GM18868 (cell line): ENCODE data around the gene CYTH4.
A peak's percentile ranks its signal among the peaks of the same experiment; 100 is the strongest.
"Not testable (repeated sequence)": the region's sequence is repeated elsewhere in the genome, so short reads cannot be mapped to it uniquely, and the experiment has no call there.

Source experiments
- ATAC-seq: cut with Tn5 transposase; IDR thresholded peaks from one replicate; pipeline ENCODE4 v1.9.1; 2021; ENCODE audit warnings: mild to moderate bottlenecking, moderate library complexity; ENCODE audit not compliant: unreplicated experiment

The CYTH4 gene, protein sequence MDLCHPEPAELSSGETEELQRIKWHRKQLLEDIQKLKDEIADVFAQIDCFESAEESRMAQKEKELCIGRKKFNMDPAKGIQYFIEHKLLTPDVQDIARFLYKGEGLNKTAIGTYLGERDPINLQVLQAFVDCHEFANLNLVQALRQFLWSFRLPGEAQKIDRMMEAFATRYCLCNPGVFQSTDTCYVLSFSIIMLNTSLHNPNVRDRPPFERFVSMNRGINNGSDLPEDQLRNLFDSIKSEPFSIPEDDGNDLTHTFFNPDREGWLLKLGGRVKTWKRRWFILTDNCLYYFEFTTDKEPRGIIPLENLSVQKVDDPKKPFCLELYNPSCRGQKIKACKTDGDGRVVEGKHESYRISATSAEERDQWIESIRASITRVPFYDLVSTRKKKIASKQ

DNA sequence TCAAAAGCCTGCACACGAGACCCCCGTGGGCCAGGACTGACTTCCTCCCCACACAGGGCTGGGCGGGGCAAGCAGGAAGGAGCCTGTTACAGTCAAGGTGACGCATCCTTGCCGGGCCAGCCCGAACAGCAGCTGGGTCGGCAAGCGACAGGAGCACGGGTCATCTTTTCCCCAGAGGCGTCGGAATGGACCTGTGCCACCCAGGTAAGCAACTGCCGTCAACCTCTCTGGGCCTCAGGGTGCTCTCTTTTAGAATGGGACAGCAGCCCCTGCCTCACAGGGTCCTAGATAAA is at the start of gene CYTH4:
Gene CYTH4 (plus strand): TSS at position 124 of the 293 bp plus-strand sequence. CDS start 62 bp downstream, at position 186.
- ATAC-seq = no peak

DNA sequence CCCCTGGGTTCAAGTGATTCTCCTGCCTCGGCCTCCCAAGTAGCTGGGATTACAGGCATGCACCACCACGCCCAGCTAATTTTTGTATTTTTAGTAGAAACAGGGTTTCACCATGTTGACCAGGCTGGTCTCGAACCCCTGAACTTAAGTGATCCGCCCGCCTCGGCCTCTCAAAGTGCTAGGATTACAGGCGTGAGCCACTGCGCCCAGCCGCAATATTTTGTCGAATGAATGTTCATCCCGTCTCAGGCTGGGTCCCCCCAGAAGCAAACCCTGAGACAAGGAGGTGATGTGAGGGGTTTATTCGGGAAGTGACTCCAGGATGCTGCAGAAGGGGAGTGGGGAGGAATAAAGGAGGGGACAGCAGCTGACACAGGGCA is 48.9 kb upstream of the CYTH4 start:
- not testable (repeated sequence) for ATAC-seq

DNA sequence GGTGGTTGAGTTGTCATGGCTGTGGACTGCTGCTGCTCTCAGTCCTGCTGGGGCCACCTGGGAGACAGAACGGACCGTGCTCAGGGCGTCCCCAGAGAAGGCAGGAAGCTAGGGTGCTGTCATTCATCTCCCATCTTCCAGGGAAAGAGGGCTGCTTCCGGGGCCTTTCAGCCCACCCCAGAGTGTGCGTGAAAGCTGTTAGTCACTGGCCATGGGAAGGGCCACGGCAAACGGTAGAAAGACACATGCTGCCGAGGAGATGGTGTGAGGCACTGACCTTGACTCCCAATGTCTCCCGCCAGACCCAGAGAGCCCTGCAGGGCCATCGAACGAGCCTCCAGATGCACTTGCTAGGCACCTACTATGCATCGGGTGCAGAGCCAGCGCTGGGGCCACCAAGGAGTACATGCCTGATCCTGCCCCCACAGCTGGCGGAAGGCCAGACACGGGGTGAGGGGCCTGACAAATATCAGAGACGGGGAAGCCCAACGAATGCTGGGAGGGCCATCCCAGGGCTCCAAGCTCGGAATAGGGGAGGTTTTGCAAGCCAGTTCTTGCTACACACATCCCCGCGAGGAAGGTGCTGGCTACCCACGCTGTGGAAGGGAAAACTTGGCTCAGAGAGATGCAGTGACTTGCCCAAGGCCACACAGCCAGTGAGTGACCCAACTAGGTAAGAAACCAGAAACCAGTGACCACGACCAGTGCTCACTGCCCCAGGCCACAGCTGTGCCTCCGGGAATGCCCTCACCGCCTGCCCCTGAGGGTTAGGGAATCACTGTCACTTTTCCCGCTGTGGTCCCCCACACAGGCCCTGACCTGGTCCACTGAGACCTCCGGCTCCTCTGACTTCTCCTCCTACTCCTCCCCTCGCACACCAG is 48.3 kb upstream of the CYTH4 start:
- ATAC-seq = no peak

DNA sequence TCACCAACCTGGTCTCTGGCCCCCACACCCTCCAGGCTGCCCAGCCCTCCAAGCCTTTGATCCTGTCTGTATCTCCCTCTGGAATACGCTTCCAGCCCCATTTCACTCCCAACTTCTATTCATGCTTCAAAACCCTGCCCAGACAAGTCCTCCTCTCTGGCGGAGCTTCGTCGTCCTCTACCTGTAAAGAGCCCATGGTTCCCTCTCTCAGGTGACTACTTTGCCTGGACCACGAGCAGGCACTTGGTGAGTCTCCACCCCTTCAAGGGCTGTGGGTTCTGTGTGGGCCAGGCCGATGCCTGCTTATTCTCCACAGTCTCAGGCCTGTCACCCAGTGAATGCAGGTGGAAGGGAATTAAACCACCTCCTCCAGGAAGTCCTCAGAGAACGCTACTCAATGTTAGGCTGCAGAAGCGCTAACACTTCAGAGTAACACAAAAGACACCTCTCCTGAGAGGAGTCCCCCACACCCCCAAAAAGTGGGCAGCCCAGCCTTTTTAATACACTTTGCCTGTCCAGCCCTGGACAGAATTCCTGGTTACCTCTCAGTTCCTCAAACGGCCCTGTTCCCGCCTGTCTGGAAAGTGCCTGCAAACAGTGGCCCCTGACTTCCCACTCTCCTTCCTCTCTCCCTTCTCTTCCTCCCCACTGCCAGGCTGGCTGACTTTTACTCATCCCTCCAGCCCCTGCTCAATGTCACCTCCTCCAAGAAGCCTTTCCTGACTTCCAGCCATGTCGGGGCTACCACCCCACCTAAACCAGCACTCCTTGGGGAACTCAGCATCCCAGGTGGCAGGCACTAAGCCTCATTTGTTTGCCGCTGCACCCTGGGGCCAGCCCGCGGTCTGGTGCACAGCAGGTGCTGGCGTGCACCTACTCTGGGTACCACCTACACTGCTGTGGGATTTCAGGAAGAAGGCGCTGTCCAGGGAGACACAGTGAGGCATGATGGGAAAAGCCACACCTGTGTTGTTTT is 47.3 kb upstream of the CYTH4 start:
- no peak for ATAC-seq

DNA sequence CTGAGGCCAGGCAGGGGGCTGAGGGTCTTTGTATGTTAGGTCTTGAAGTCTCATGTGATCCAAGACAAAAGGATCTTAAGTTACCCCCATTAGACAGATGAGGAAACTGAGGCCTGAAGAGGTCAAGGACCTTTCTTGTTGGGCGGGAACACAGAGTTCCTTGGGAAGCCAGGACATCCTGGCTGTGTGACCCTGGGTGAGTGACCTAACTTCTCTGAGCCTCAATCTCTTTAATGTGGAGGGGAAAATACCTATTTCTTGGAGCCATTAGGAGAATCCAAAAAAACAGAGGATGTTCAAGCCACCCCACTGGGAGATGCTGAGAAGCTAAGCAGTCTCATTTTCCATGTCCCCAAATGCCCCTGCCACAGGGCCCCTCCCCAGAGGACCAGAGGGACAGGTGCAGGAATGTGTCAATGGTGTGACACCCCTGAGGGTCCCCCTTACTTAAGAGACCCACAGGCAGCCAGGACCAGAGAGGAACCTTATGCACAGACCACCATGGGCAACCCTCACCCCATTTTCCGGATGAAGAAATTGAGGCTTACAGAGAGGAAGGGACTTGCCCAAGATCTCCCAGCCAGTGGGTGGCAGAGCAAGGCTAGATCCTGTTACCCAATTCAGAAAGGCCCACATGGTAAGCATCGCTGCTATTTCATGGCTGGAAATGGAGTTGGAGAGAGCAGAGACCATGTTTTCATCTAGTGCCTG is 46.3 kb upstream of the CYTH4 start:
- ATAC-seq = no peak

DNA sequence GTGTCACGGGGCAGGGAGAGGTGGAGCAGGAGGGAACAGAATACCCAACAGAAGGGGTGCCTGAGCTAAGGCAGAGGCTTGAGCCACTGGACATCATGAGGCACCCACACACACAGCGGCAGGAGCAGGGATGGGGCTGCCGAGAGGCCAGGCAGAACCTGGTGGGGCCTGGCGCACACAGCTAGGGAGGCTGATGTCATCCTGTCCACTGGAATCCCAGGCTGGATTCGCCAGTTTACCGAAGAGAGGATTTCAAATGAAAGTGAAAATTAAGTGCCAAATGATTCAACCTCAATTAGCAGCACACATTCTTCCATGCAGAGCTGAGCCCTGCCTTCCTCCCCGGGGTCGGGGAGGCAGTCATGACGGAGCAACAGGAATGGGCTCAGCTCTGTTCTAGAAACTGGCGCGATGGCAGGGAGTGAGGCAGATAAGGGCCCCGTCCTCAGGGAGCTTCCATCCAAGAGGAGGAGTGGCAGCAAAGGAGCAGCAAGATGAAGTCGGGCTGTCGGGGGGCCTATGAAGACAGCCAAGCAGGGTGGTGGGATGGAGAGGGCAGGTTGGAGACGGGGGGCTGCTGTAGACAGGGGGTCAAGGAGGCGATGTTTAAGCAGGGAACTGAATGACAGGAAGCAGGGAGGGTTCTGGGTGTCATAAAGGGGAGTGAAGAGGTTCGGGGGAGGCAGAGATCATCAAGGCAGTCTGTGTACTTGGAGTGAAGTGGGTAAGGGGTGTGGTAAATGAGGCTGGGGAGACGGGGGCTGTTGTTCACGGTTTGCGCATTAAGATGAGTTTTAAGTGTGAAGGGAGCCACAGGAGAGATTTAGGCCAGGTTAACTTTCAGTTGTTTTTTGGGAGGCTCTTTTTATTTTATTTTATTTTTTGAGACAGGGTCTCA is 44.7 kb upstream of the CYTH4 start:
- no peak for ATAC-seq

DNA sequence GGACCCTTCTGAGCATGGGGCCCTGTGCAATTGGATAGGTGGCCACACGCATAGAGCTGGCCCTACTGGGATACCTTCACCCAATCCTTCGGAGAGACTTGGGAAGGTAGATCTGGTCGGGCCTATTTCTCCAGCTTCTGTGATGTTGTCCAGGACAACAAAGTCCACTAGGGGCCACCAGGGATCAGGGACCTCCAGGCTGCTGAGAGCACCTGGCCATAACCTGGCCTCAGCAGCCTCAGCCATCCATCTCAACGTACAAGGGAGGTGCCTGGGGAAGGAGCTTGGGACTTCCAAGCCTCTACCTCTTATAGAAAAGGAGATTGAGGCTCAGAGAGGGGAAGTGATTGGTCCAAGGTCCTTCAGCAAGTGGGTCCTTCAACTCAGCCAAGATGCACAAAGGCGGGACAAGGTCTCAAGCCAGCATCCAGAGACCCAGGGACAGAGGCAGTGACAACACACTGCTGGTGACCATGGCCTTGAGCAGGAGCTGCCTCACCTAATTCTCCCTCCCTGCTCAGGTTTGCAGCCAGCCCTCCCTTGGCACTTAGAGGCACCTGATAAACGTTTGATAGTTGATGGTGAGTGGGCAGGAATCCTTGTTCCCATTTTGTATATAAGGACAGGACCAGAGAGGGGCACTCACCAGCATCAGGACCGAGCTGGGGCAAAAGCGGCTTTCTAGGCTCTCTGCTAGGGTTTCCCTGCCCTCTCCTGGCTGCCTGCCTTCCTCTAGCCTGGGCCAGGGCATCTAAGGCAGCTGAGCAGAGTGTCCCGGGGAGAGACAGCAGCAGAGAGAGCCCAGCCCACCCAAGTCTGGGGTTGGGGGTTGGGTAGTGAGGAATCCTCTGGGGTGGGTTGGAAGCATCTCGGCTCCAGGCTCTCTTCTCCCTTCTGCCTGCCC is 42.7 kb upstream of the CYTH4 start:
- no peak for ATAC-seq

DNA sequence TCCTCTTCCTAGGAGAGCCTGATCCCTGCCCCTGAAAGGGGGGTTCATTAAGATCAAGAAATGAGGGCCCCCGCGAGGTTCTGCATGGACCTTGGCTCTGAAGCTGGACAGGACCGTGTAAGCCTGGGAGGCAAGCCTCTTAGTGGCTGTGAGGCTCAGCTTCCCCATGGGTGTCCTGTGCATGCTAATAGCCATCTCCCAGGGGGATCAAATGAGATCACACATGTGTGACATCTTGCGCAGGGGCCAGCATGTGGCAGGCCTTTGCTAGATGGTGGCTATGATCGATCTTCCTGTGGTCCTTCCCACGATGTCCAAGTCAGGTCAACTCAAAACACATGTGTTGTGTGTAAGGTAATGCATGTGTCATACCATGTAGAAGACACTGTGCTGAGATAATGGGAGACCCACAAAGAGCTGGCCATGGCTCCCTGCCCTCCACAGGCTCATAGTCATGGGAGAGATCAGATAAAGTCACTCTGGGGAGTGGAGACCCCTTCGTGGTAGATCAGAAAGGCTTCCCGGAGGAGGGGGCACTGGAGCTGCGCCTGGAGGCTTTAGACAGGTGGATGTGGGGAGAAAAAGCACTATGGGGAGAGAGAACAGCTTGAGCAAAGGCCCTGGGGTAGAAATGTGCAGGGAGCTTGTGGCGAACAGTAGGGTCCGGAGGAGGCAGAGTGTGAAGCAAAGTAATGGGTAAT is 41.9 kb upstream of the CYTH4 start:
- ATAC-seq = no peak

DNA sequence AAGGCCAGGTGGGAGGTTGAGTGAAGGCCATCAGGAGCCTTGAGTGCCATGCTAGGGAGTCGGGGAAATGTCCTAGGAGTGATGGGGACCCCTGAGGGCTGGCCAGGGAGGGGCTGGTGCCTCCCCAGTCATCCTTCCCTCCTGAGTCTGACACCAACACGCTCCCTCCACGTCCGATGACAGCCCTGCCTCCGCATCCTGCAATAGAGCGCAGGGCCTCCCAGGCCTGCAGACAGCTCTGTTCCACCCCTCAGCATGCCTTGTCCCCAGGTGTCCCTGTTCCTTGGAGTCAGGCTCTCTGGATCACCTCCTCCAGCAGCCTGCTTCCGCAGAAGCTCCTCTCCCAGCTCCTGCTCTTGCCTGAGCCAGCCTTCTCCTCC is 41.4 kb upstream of the CYTH4 start:
- ATAC-seq = no peak

DNA sequence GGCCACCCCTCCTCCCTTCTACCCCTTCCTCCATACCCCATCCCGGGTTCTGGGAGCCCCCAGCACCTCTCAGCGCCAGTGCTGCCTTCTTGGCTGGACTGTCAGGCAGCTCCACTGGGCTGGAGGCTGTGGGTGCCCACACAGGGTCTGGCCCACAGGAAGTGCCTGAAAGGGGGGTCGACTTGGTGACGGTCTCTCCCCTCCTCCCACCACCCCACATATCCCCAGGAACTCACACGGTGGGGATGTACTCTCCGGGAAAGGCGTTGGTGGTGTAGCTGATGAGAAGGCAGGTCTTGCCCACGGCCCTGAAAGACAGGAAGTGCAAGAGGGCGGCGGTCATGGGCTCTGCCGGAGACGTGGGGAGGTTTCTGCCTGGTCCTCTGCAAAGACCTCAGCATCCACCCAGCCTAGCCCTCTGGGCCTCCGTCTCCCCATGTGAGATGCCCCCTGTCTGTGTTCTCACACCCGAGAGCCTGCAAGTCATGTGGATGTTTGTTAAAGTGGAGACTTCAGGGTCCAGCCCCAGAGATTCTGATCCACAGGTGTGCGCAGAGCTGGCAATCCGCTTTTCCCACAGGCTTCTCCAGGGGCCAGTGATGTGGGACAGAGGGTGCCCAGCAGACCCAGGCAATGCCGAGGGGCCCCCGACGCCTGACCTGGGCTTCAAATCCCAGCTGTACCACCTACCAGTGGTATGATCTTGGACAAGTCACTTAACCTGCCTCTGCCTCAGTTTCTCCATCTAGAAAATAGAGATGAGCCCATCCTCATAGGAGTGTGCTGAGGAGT is 40.8 kb upstream of the CYTH4 start:
- ATAC-seq = no peak

DNA sequence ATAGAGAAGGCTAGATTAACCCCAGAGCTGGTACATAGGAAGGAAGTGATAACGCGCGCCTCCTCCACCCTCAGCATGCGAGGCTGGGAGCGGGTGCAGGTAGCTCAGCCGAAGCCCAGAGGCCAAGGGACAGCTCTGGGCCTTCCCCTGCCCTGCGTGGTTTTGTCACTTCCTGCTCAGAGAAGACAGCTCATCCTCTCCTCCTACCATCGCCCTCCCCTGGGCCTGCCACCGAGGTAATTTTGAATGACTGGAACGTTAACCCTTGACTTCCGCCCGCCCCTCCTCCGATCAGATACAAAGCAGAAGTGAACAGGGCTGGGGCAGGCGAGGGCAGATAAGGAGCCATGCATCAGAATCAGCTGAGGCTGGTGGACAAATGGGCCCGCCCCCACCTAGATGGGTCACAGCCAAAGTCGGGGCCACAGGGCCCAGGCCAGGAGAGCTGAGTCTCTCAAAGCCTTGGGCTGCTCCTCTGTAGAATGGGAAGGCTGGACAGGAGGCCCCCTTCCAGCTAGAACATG is 39.9 kb upstream of the CYTH4 start:
- peak; percentile 61 for ATAC-seq

DNA sequence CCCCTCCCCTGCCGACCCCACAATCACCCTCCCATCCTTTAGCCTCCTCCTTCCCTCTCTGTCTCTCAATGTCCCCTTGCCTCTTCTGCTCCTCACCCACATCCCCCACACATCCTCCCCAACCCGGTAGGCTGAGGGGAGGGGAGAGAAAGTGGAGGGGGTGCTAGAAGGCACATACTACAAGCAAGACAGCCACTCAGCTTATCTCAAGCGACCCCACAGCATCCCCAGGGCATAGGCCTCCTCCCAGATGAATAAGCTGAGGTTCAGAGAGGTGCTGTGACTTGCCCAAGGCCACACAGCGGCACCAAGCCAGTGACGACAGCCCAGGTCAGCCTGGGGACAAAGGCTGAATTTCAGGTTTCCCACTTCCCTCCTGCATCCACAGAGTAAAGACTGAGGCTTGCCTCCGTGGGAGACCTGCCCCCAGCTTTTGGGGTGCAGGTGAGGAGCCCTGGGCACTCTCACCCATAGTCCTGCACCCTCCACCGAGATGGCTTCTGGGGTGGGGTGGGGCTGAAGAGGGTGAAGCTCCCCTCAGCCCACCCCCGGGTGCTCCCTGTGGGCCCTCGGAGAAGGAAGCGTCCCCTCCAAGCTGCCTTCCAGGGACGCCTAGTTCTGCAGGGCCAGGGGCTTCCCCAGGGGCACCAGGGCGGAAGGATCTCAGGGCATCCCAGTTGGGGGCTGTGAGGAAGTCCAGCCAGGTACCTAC is 38.8 kb upstream of the CYTH4 start:
- ATAC-seq = peak; percentile 12

DNA sequence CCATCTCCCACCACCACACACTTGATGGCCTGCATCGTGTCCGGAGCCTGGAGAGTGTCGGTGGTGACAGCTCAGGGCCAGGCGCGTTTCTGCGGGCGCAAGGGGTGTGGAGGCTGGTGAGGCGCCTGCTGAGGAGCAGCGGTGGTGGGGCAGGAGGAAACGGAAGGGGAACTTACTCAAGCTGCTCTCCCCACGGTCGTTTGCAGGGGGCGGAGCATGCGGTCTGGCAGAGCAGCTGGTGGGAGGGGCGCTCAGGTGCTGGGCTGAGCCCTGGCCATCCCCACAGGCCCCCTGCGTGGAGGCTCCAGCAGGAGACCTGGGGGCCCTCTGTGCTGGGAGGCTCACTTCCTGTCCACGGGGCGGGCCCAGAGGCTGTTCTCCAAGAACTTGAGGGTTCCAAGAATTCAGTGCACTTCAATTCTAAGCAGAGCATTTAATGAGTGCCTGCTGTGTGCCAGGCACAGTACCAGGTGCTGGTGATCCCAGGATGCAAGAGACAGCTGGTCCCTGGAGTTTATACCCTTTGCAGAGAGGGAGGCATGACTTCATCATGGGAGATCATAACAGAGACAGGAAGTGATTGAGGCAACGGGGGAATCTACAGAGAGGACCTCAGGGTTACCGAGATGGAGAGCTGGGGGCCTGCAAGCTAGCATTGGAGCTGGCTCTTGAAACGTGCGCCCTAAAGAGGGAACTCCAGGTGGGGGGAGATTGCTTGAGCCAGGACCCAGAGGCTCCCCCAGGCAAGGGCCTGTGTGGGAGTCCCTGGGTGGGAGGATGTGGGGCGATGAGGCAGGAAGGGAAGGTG is 38.0 kb upstream of the CYTH4 start, which contains the start of gene RAC2:
Gene RAC2 (minus strand): TSS at position 156 of the 808 bp plus-strand sequence. CDS start 121 bp downstream, at position 35.
- peak; percentile 54 for ATAC-seq

DNA sequence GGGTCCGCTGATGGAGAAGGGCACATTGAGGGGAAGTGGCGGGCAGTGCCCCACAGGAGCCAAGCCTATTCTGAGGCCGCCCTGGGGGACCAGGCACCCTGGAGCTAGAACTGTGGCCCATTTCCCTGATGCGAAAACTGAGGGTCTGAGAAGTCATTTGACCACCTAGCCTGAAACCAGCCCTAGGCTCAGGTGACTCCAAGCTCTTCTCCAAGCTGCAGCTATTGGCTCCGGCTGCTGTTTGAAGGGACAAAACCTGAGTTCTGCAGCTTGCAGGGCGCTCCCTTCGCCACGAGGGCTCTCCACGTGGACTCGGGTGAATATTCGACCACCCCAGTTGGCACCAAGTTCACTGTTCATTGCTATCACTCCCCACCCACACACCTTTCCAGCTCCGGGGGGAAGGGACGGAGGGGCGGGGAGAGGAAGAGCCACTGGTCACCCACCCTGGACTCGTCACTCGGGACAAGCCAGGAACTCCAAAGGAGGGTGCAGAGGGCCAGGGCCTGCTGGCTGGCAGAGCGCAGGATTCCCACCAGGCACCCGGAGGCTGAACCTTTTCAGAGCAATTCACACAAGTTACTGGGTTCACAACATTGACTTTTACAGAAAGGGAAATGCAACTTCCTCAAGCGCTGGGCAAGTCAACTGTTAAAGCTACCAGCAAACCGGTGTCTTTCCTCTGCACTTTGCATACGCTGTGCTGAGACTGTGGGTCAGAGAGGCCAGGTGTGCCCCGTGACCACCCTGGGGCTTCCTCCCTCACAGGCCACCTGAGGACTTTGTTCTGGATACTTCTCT is 37.2 kb upstream of the CYTH4 start:
- no peak for ATAC-seq
